ENCODE results near the gene FAHD1.

FAHD1 gene

DNA sequence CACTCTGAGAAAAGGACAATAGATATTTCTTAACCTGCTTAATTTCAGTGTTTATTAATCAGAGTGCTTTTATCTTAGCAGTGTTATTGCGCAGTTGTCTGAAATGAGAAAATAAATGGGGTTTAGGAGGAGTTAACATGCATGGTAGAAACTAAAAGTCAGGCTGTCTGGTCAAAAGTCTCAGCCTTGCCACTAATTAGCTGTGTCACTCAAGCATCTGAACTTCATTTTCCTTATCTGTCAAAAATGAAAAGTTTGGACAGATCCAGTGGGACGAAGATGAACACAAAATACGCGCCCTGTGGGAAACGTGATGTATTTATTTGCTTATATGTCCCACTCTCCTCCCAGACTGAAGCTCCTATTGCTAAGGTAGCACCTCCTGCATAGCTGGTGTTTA lies 51.2 kb downstream of the FAHD1 start:
- in situ Hi-C loops (cut with MboI; ENCODE audit: low sequenced_read_pairs) = no loop called here

All from HL-60/S4 treated with phorbol 12-myristate 13-acetate at 8.2 ng/mL for 4 days and 3 days (cell line).